WTC11 (cell line): ENCODE results near the gene PGGT1B. TPM values are rescaled to one million over a fixed set of nuclear protein-coding genes. Genes with fewer than 3 reads are reported as not detected.

Experiments
- ATAC-seq: fragments of 200-7000 bp; cut with Tn5 transposase; 2 replicates; pipeline ENCODE4 v1.10.0; 2021; ENCODE audit warnings: mild to moderate bottlenecking, moderate library complexity
- CTCF ChIA-PET: fragments of 300-600 bp; sonication (Branson Sonifier 250); formaldehyde crosslinking; loops from one replicate; lab custom pipeline; 2021; ENCODE audit warnings: antibody characterized with exemption; lab: Charles Lee
- POLR2A ChIA-PET: fragments of 350-600 bp; sonication (Branson Sonifier 250); formaldehyde crosslinking; loops from one replicate; lab custom pipeline; 2021; ENCODE audit warnings: antibody characterized with exemption; lab: Charles Lee
- DNase-seq: peaks from one replicate; pipeline ENCODE4 v3.0.0; 2021; ENCODE audit warnings: low spot score
- H3K27ac Mint-ChIP-seq: 2 replicates; pipeline ENCODE4 v1.8.0; 2021; ENCODE audit warnings: mixed read lengths
- H3K27me3 Mint-ChIP-seq: 2 replicates; pipeline ENCODE4 v1.8.0; 2021; ENCODE audit warnings: low read depth, mild to moderate bottlenecking, moderate library complexity, mixed read lengths
- H3K36me3 Mint-ChIP-seq: 2 replicates; pipeline ENCODE4 v1.8.0; 2021; ENCODE audit warnings: mixed read lengths
- H3K4me1 Mint-ChIP-seq: 2 replicates; pipeline ENCODE4 v1.8.0; 2022; ENCODE audit warnings: mixed read lengths
- H3K4me3 Mint-ChIP-seq: 2 replicates; pipeline ENCODE4 v1.8.0; 2021; ENCODE audit warnings: mild to moderate bottlenecking, moderate library complexity, mixed read lengths
- H3K9me3 Mint-ChIP-seq: 2 replicates; pipeline ENCODE4 v1.8.0; 2021; ENCODE audit warnings: mixed read lengths
- ATF1 ChIP-seq: sonication (generic); formaldehyde crosslinking; IDR thresholded peaks from 2 replicates; pipeline ENCODE4 v1.8.1; 2023; ENCODE audit warnings: mild to moderate bottlenecking, moderate library complexity, missing genetic modification reagents
- CBFB ChIP-seq: sonication (generic); formaldehyde crosslinking; IDR thresholded peaks from 2 replicates; pipeline ENCODE4 v1.8.1; 2022; ENCODE audit warnings: mild to moderate bottlenecking, low read depth, missing genetic modification reagents
- CREM ChIP-seq: sonication (generic); formaldehyde crosslinking; IDR thresholded peaks from 2 replicates; pipeline ENCODE4 v1.8.1; 2022; ENCODE audit warnings: mild to moderate bottlenecking, missing genetic modification reagents, moderate library complexity
- ELF4 ChIP-seq: sonication (generic); formaldehyde crosslinking; IDR thresholded peaks from 2 replicates; pipeline ENCODE4 v1.8.1; 2022; ENCODE audit warnings: low read depth, mild to moderate bottlenecking, moderate library complexity, missing genetic modification reagents
- FOXJ3 ChIP-seq: sonication (generic); formaldehyde crosslinking; IDR thresholded peaks from 2 replicates; pipeline ENCODE4 v1.9.0; 2021; ENCODE audit warnings: missing genetic modification reagents, mild to moderate bottlenecking, borderline replicate concordance
- FOXP1 ChIP-seq: sonication (generic); formaldehyde crosslinking; IDR thresholded peaks from 2 replicates; pipeline ENCODE4 v1.8.0; 2022; ENCODE audit warnings: missing genetic modification reagents, mild to moderate bottlenecking, moderate library complexity, borderline replicate concordance
- HMGA2 ChIP-seq: fragments of 250-450 bp; sonication (Bioruptor Pico); IDR thresholded peaks from 2 replicates; pipeline ENCODE4 v1.4.0; 2021; ENCODE audit warnings: mild to moderate bottlenecking, moderate library complexity
- JUN ChIP-seq: sonication (generic); formaldehyde crosslinking; IDR thresholded peaks from 2 replicates; pipeline ENCODE4 v1.8.0; 2023; ENCODE audit warnings: mild to moderate bottlenecking, missing genetic modification reagents
- MXD4 ChIP-seq: fragments of 250-450 bp; sonication (Bioruptor Pico); IDR thresholded peaks from 2 replicates; pipeline ENCODE4 v1.8.0; 2021; ENCODE audit warnings: mild to moderate bottlenecking, moderate library complexity, borderline replicate concordance
- NFATC4 ChIP-seq: fragments of 250-450 bp; sonication (Bioruptor Pico); IDR thresholded peaks from 2 replicates; pipeline ENCODE4 v1.9.0; 2021; ENCODE audit warnings: mild to moderate bottlenecking
- PRRX2 ChIP-seq: fragments of 250-450 bp; sonication (Bioruptor Pico); IDR thresholded peaks from 2 replicates; pipeline ENCODE4 v1.8.0; 2021; ENCODE audit warnings: mild to moderate bottlenecking
- RELA ChIP-seq: sonication (generic); formaldehyde crosslinking; IDR thresholded peaks from 2 replicates; pipeline ENCODE4 v1.8.1; 2022; ENCODE audit warnings: missing genetic modification reagents, mild to moderate bottlenecking, borderline replicate concordance
- SMAD3 ChIP-seq: sonication (generic); formaldehyde crosslinking; IDR thresholded peaks from 2 replicates; pipeline ENCODE4 v1.8.0; 2022; ENCODE audit warnings: missing genetic modification reagents, mild to moderate bottlenecking, borderline replicate concordance
- ZNF138 ChIP-seq: sonication (generic); formaldehyde crosslinking; conservative IDR thresholded peaks from 2 replicates; pipeline ENCODE4 v1.8.1; 2022; ENCODE audit warnings: mild to moderate bottlenecking, moderate library complexity, missing genetic modification reagents
- ZNF416 ChIP-seq: fragments of 250-450 bp; sonication (Bioruptor Pico); IDR thresholded peaks from 2 replicates; pipeline ENCODE4 v1.9.0; 2021; ENCODE audit warnings: mild to moderate bottlenecking, inconsistent platforms
- total RNA-seq: library from RNA; stranded (reverse); gene quantifications from 3 replicates; pipeline ENCODE4 v1.2.3, GENCODE V29; 2021
- TF ChIP-seq, protein P1 (sequence below): sonication (generic); formaldehyde crosslinking; IDR thresholded peaks from 2 replicates; pipeline ENCODE4 v1.8.0; 2022; ENCODE audit warnings: mild to moderate bottlenecking, missing genetic modification reagents
- TF ChIP-seq, protein P2 (sequence below): sonication (generic); formaldehyde crosslinking; IDR thresholded peaks from 2 replicates; pipeline ENCODE4 v1.8.1; 2022; ENCODE audit warnings: missing genetic modification reagents, borderline replicate concordance
- TF ChIP-seq, protein P3 (sequence below): fragments of 250-450 bp; sonication (Bioruptor Pico); IDR thresholded peaks from 2 replicates; pipeline ENCODE4 v2.1.2; 2022; ENCODE audit warnings: mild to moderate bottlenecking, moderate library complexity
- TF ChIP-seq, protein P4 (sequence below): sonication (generic); formaldehyde crosslinking; IDR thresholded peaks from 2 replicates; pipeline ENCODE4 v1.8.1; 2022; ENCODE audit warnings: mild to moderate bottlenecking, missing genetic modification reagents, moderate library complexity, borderline replicate concordance
- TF ChIP-seq, protein P5 (sequence below): sonication (generic); formaldehyde crosslinking; IDR thresholded peaks from 2 replicates; pipeline ENCODE4 v1.8.1; 2023; ENCODE audit warnings: mild to moderate bottlenecking, missing genetic modification reagents, moderate library complexity
- TF ChIP-seq, protein P6 (sequence below): sonication (generic); formaldehyde crosslinking; IDR thresholded peaks from 2 replicates; pipeline ENCODE4 v1.8.1; 2023; ENCODE audit warnings: mild to moderate bottlenecking, moderate library complexity, missing genetic modification reagents
- TF ChIP-seq, protein P7 (sequence below): sonication (generic); formaldehyde crosslinking; conservative IDR thresholded peaks from 2 replicates; pipeline ENCODE4 v1.8.1; 2022; ENCODE audit warnings: mild to moderate bottlenecking, missing genetic modification reagents
- TF ChIP-seq, protein P8 (sequence below): sonication (generic); formaldehyde crosslinking; IDR thresholded peaks from 2 replicates; pipeline ENCODE4 v1.8.1; 2023; ENCODE audit warnings: mild to moderate bottlenecking, missing genetic modification reagents, borderline replicate concordance

PGGT1B gene
- total RNA-seq, 1 experiment from 2014 or later: 43.0 TPM

DNA sequence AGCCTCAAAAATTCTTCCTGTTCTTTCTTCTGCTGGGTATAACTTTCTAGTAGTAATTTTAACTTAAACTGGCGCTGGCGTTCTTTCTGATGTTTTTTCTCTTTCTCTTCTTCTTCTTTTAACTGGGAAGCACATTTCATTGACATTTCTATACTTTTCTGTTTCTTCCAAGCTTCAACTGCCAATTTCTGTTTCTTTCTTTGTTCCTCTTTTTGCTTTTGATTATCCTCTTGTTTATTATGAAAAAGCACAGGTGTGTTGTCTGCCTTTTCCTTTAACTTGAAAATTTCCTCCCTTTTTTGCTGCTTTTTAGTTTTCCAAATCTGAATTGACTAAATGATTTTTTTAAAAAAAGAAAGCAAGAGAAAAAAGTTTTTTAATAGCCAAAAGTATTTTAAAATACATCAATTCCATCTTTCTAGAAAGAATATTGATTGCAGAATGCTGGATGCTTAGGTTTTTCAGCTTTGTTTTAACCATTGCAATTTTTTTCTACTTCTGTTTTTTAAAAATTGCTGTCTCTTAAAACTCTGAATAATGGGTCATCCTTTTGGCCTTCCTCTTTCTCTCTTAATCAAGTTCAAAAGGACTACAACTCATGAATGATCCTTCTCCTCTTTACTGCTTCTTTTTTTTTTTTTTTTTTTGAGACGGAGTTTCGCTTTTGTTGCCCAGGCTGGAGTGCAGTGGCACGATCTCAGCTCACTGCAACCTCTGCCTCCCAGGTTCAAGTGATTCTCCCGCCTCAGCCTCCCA, 8.8 kb upstream of the PGGT1B start:
- no peak overlapping the region for H3K27ac Mint-ChIP-seq
- H3K4me1 Mint-ChIP-seq: no peaks in the 10 kb centered on the region
- H3K4me3 Mint-ChIP-seq: no peak overlapping the region
- TF ChIP-seq, protein P1, sequence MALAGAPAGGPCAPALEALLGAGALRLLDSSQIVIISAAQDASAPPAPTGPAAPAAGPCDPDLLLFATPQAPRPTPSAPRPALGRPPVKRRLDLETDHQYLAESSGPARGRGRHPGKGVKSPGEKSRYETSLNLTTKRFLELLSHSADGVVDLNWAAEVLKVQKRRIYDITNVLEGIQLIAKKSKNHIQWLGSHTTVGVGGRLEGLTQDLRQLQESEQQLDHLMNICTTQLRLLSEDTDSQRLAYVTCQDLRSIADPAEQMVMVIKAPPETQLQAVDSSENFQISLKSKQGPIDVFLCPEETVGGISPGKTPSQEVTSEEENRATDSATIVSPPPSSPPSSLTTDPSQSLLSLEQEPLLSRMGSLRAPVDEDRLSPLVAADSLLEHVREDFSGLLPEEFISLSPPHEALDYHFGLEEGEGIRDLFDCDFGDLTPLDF (CRISPR knock-in tag): no peak
- TF ChIP-seq, protein P2, sequence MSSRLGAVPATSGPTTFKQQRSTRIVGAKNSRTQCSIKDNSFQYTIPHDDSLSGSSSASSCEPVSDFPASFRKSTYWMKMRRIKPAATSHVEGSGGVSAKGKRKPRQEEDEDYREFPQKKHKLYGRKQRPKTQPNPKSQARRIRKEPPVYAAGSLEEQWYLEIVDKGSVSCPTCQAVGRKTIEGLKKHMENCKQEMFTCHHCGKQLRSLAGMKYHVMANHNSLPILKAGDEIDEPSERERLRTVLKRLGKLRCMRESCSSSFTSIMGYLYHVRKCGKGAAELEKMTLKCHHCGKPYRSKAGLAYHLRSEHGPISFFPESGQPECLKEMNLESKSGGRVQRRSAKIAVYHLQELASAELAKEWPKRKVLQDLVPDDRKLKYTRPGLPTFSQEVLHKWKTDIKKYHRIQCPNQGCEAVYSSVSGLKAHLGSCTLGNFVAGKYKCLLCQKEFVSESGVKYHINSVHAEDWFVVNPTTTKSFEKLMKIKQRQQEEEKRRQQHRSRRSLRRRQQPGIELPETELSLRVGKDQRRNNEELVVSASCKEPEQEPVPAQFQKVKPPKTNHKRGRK (CRISPR knock-in tag): no peak
- TF ChIP-seq, protein P3, sequence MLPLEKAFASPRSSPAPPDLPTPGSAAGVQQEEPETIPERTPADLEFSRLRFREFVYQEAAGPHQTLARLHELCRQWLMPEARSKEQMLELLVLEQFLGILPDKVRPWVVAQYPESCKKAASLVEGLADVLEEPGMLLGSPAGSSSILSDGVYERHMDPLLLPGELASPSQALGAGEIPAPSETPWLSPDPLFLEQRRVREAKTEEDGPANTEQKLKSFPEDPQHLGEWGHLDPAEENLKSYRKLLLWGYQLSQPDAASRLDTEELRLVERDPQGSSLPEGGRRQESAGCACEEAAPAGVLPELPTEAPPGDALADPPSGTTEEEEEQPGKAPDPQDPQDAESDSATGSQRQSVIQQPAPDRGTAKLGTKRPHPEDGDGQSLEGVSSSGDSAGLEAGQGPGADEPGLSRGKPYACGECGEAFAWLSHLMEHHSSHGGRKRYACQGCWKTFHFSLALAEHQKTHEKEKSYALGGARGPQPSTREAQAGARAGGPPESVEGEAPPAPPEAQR (CRISPR knock-in tag): no peak
- TF ChIP-seq NFATC4 (CRISPR knock-in tag): no peak
- TF ChIP-seq HMGA2 (CRISPR knock-in tag): no peak
- no peak for TF ChIP-seq ZNF416
- no peak for TF ChIP-seq FOXP1 (CRISPR knock-in tag)
- TF ChIP-seq, protein P4, sequence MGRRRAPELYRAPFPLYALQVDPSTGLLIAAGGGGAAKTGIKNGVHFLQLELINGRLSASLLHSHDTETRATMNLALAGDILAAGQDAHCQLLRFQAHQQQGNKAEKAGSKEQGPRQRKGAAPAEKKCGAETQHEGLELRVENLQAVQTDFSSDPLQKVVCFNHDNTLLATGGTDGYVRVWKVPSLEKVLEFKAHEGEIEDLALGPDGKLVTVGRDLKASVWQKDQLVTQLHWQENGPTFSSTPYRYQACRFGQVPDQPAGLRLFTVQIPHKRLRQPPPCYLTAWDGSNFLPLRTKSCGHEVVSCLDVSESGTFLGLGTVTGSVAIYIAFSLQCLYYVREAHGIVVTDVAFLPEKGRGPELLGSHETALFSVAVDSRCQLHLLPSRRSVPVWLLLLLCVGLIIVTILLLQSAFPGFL (CRISPR knock-in tag): no peak
- TF ChIP-seq FOXJ3 (CRISPR knock-in tag): no peak
- TF ChIP-seq RELA: no peak
- TF ChIP-seq, protein P5, sequence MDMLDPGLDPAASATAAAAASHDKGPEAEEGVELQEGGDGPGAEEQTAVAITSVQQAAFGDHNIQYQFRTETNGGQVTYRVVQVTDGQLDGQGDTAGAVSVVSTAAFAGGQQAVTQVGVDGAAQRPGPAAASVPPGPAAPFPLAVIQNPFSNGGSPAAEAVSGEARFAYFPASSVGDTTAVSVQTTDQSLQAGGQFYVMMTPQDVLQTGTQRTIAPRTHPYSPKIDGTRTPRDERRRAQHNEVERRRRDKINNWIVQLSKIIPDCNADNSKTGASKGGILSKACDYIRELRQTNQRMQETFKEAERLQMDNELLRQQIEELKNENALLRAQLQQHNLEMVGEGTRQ (CRISPR knock-in tag): no peak
- TF ChIP-seq, protein P6, sequence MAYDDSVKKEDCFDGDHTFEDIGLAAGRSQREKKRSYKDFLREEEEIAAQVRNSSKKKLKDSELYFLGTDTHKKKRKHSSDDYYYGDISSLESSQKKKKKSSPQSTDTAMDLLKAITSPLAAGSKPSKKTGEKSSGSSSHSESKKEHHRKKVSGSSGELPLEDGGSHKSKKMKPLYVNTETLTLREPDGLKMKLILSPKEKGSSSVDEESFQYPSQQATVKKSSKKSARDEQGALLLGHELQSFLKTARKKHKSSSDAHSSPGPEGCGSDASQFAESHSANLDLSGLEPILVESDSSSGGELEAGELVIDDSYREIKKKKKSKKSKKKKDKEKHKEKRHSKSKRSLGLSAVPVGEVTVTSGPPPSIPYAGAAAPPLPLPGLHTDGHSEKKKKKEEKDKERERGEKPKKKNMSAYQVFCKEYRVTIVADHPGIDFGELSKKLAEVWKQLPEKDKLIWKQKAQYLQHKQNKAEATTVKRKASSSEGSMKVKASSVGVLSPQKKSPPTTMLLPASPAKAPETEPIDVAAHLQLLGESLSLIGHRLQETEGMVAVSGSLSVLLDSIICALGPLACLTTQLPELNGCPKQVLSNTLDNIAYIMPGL (CRISPR knock-in tag): no peak
- no peak for TF ChIP-seq ZNF138 (CRISPR knock-in tag)
- no peak for TF ChIP-seq SMAD3
- TF ChIP-seq PRRX2: no peak
- TF ChIP-seq, protein P7, sequence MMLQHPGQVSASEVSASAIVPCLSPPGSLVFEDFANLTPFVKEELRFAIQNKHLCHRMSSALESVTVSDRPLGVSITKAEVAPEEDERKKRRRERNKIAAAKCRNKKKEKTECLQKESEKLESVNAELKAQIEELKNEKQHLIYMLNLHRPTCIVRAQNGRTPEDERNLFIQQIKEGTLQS (CRISPR knock-in tag): no peak
- no peak for DNase-seq
- CTCF ChIA-PET: no interaction called here
- POLR2A ChIA-PET: no interaction called here
- no peaks in the 10 kb centered on the region for H3K27me3 Mint-ChIP-seq
- peaks cover 21% of the 10 kb centered on the region for H3K36me3 Mint-ChIP-seq
- no peak for ATAC-seq
- no peaks in the 10 kb centered on the region for H3K9me3 Mint-ChIP-seq

DNA sequence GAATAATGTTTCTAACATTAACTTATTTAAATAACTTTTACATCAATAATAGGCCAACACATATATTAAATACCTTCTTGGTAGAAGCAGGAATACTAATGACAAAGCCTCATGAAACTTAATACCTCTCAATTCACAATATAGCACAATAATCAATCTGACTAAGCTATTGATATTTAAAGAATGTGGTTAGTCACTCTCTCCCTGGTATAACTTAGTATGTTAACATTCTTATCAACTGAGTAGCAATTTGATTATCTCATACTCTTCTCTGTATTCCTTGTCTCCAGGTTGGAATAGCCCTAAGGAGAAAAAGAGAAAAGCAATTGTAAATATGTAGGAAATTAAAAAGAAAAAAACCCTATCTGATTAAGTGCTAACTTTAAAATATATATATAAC, 4.9 kb upstream of the PGGT1B start:
- Mint-ChIP-seq H3K36me3 (peaks cover 13% of the 10 kb centered on the region), H3K27ac (no peak overlapping the region), H3K4me1 (peaks cover 11% of the 10 kb centered on the region), H3K4me3 (no peak overlapping the region), H3K27me3 (no peaks in the 10 kb centered on the region), H3K9me3 (no peaks in the 10 kb centered on the region)
- no peak for DNase-seq
- ChIA-PET CTCF (no interaction called here), POLR2A (no interaction called here)
- ATAC-seq: no peak
- TF ChIP-seq ATF1 (CRISPR knock-in tag) (no peak), ELF4 (no peak), MXD4 (CRISPR knock-in tag) (no peak), SMAD3 (no peak), CREM (CRISPR knock-in tag) (no peak), JUN (CRISPR knock-in tag) (no peak), CBFB (CRISPR knock-in tag) (no peak)
- TF ChIP-seq, protein P8, sequence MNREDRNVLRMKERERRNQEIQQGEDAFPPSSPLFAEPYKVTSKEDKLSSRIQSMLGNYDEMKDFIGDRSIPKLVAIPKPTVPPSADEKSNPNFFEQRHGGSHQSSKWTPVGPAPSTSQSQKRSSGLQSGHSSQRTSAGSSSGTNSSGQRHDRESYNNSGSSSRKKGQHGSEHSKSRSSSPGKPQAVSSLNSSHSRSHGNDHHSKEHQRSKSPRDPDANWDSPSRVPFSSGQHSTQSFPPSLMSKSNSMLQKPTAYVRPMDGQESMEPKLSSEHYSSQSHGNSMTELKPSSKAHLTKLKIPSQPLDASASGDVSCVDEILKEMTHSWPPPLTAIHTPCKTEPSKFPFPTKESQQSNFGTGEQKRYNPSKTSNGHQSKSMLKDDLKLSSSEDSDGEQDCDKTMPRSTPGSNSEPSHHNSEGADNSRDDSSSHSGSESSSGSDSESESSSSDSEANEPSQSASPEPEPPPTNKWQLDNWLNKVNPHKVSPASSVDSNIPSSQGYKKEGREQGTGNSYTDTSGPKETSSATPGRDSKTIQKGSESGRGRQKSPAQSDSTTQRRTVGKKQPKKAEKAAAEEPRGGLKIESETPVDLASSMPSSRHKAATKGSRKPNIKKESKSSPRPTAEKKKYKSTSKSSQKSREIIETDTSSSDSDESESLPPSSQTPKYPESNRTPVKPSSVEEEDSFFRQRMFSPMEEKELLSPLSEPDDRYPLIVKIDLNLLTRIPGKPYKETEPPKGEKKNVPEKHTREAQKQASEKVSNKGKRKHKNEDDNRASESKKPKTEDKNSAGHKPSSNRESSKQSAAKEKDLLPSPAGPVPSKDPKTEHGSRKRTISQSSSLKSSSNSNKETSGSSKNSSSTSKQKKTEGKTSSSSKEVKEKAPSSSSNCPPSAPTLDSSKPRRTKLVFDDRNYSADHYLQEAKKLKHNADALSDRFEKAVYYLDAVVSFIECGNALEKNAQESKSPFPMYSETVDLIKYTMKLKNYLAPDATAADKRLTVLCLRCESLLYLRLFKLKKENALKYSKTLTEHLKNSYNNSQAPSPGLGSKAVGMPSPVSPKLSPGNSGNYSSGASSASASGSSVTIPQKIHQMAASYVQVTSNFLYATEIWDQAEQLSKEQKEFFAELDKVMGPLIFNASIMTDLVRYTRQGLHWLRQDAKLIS (CRISPR knock-in tag): no peak
